Measurements from ENCODE around the gene LIN7A.

Gene LIN7A

GRCh38 chr12:80829767-80830166, 108.0 kb downstream of the LIN7A start:
- DNase-seq (ENCODE audit: extremely low read depth, low read depth) = no peak
- no peak for TF ChIP-seq CTCF (IDR thresholded peaks at IDR 0.05; ENCODE audit: low read depth, low read length, missing control alignments)
- H3K4me3 ChIP-seq (replicated peaks; ENCODE audit: low read depth, low read length) = no peak overlapping the region

- H3K4me3 ChIP-seq (replicated peaks; ENCODE audit: low read depth, low read length) = no peak overlapping the region
- no peak for DNase-seq (ENCODE audit: extremely low read depth, low read depth)
- TF ChIP-seq CTCF (IDR thresholded peaks at IDR 0.05; ENCODE audit: low read depth, low read length, missing control alignments) = no peak
Measured at GRCh38 chr12:80825506-80825905, 112.2 kb downstream of the LIN7A start.

- H3K4me3 ChIP-seq (replicated peaks; ENCODE audit: low read depth, low read length) = no peak overlapping the region
- no peak for DNase-seq (ENCODE audit: extremely low read depth, low read depth)
- no peak for TF ChIP-seq CTCF (IDR thresholded peaks at IDR 0.05; ENCODE audit: low read depth, low read length, missing control alignments)
Measured at GRCh38 chr12:80823393-80823792, 114.3 kb downstream of the LIN7A start.

- DNase-seq (ENCODE audit: extremely low read depth, low read depth) = no peak
- TF ChIP-seq CTCF (IDR thresholded peaks at IDR 0.05; ENCODE audit: low read depth, low read length, missing control alignments) = no peak
- H3K4me3 ChIP-seq (replicated peaks; ENCODE audit: low read depth, low read length) = no peak overlapping the region
Measured at GRCh38 chr12:80821513-80822000, 116.2 kb downstream of the LIN7A start.

GRCh38 chr12:80818878-80819277, 118.9 kb downstream of the LIN7A start:
- no peak for TF ChIP-seq CTCF (IDR thresholded peaks at IDR 0.05; ENCODE audit: low read depth, low read length, missing control alignments)
- DNase-seq (ENCODE audit: extremely low read depth, low read depth) = no peak
- no peak overlapping the region for H3K4me3 ChIP-seq (replicated peaks; ENCODE audit: low read depth, low read length)

- TF ChIP-seq CTCF (IDR thresholded peaks at IDR 0.05; ENCODE audit: low read depth, low read length, missing control alignments) = no peak
- no peak overlapping the region for H3K4me3 ChIP-seq (replicated peaks; ENCODE audit: low read depth, low read length)
- no peak for DNase-seq (ENCODE audit: extremely low read depth, low read depth)
Measured at GRCh38 chr12:80815351-80815750, 122.4 kb downstream of the LIN7A start.

- H3K4me3 ChIP-seq (replicated peaks; ENCODE audit: low read depth, low read length) = no peak overlapping the region
- DNase-seq (ENCODE audit: extremely low read depth, low read depth) = no peak
- TF ChIP-seq CTCF (IDR thresholded peaks at IDR 0.05; ENCODE audit: low read depth, low read length, missing control alignments) = no peak
Measured at GRCh38 chr12:80814453-80814852, 123.3 kb downstream of the LIN7A start.

Data from HFF-Myc (cell line).